Fibroblast of upper back skin (primary cell): Measurements from ENCODE around the gene FAM185A.
"Not testable (repeated sequence)": the region's sequence is repeated elsewhere in the genome, so short reads cannot be mapped to it uniquely, and the experiment has no call there.

Experiments
- DNase-seq: peaks from one replicate; pipeline ENCODE4 v3.0.0-alpha.2; 2013

Gene FAM185A

GRCh38 chr7:102780926-102781325 lies 32.1 kb downstream of the FAM185A start:
- DNase-seq: not testable (repeated sequence)

GRCh38 chr7:102788770-102789169 lies 40.0 kb downstream of the FAM185A start:
- DNase-seq: not testable (repeated sequence)

GRCh38 chr7:102790364-102791100 lies 41.7 kb downstream of the FAM185A start:
- not testable (repeated sequence) for DNase-seq

- not testable (repeated sequence) for DNase-seq
These were observed 42.6 kb downstream of the FAM185A start for GRCh38 chr7:102791367-102791766.

GRCh38 chr7:102791831-102792230 lies 43.0 kb downstream of the FAM185A start:
- DNase-seq: not testable (repeated sequence)

GRCh38 chr7:102794567-102794966 lies 45.8 kb downstream of the FAM185A start:
- not testable (repeated sequence) for DNase-seq

- not testable (repeated sequence) for DNase-seq
These were observed 47.3 kb downstream of the FAM185A start for GRCh38 chr7:102795987-102796595.

- no peak for DNase-seq
These were observed 57.8 kb downstream of the FAM185A start for GRCh38 chr7:102806613-102807012.

- no peak for DNase-seq
These were observed 62.1 kb downstream of the FAM185A start for GRCh38 chr7:102810916-102811315.

- DNase-seq: no peak
These were observed 63.3 kb downstream of the FAM185A start for GRCh38 chr7:102811942-102812678.

GRCh38 chr7:102813191-102814024 lies 64.6 kb downstream of the FAM185A start:
- DNase-seq: no peak

- DNase-seq: peak; percentile 42
These were observed 65.2 kb downstream of the FAM185A start for GRCh38 chr7:102814025-102814471.

- peak; percentile 70 for DNase-seq
These were observed 69.1 kb downstream of the FAM185A start for GRCh38 chr7:102817616-102818573.

- no peak for DNase-seq
These were observed 70.4 kb downstream of the FAM185A start for GRCh38 chr7:102819151-102819550.

- DNase-seq: no peak
These were observed 73.4 kb downstream of the FAM185A start for GRCh38 chr7:102821994-102822747.

- DNase-seq: no peak
These were observed 74.8 kb downstream of the FAM185A start for GRCh38 chr7:102823390-102824119.

GRCh38 chr7:102828286-102828685 lies 79.5 kb downstream of the FAM185A start:
- no peak for DNase-seq

GRCh38 chr7:102829075-102829474 lies 80.3 kb downstream of the FAM185A start:
- DNase-seq: no peak

- DNase-seq: peak; percentile 68
These were observed 81.4 kb downstream of the FAM185A start for GRCh38 chr7:102830197-102830596.

- no peak for DNase-seq
These were observed 83.9 kb downstream of the FAM185A start for GRCh38 chr7:102832674-102833073.
